ENCODE results near the gene KCNMB4. TPM values are rescaled to one million over a fixed set of nuclear protein-coding genes. Genes with fewer than 3 reads are reported as not detected.
A peak's percentile ranks its signal among the peaks of the same experiment; 100 is the strongest.

Gene KCNMB4
- total RNA-seq, 1 donor from 2014 or later, result 1.2 TPM

- peak; percentile 68 for DNase-seq (ENCODE audit: low read depth)
Observed at GRCh38 chr12:70443062-70443673, 77.1 kb downstream of the KCNMB4 start.

- DNase-seq (ENCODE audit: low read depth), result no peak
Observed at GRCh38 chr12:70444903-70445302, 78.8 kb downstream of the KCNMB4 start.

GRCh38 chr12:70448371-70448770 is 82.3 kb downstream of the KCNMB4 start:
- no peak for DNase-seq (ENCODE audit: low read depth)

- DNase-seq (ENCODE audit: low read depth), result peak; percentile 32
Observed at GRCh38 chr12:70449074-70449752, 83.1 kb downstream of the KCNMB4 start.

GRCh38 chr12:70449753-70450341 is 83.8 kb downstream of the KCNMB4 start:
- DNase-seq (ENCODE audit: low read depth), result no peak

GRCh38 chr12:70451528-70451927 is 85.4 kb downstream of the KCNMB4 start:
- DNase-seq (ENCODE audit: low read depth), result no peak

- no peak for DNase-seq (ENCODE audit: low read depth)
Observed at GRCh38 chr12:70456953-70457352, 90.9 kb downstream of the KCNMB4 start.

- DNase-seq (ENCODE audit: low read depth), result no peak
Observed at GRCh38 chr12:70459786-70460185, 93.7 kb downstream of the KCNMB4 start.

- DNase-seq (ENCODE audit: low read depth), result no peak
Observed at GRCh38 chr12:70463997-70464396, 97.9 kb downstream of the KCNMB4 start.

- DNase-seq (ENCODE audit: low read depth), result no peak
Observed at GRCh38 chr12:70466753-70467152, 100.7 kb downstream of the KCNMB4 start.

- DNase-seq (ENCODE audit: low read depth), result no peak
Observed at GRCh38 chr12:70467476-70467875, 101.4 kb downstream of the KCNMB4 start.

GRCh38 chr12:70467918-70468733 is 102.0 kb downstream of the KCNMB4 start:
- no peak for DNase-seq (ENCODE audit: low read depth)

- DNase-seq (ENCODE audit: low read depth), result no peak
Observed at GRCh38 chr12:70468741-70469140, 102.7 kb downstream of the KCNMB4 start.

- DNase-seq (ENCODE audit: low read depth), result no peak
Observed at GRCh38 chr12:70469221-70469820, 103.2 kb downstream of the KCNMB4 start.

- no peak for DNase-seq (ENCODE audit: low read depth)
Observed at GRCh38 chr12:70482764-70483163, 116.7 kb downstream of the KCNMB4 start.

Other genes starting within 250 kb of the KCNMB4 start
- gene CNOT2, start 122.9 kb upstream of the KCNMB4 start, total RNA-seq, result 151 and 250 TPM in 2 replicates